Measurements from ENCODE around the gene HNRNPAB. TPM values are rescaled to one million over a fixed set of nuclear protein-coding genes. Genes with fewer than 3 reads are reported as not detected.

The HNRNPAB gene
- total and polyA plus RNA-seq, 8 donors: 24.5 to 61.6 (median 46.2) TPM

DNA sequence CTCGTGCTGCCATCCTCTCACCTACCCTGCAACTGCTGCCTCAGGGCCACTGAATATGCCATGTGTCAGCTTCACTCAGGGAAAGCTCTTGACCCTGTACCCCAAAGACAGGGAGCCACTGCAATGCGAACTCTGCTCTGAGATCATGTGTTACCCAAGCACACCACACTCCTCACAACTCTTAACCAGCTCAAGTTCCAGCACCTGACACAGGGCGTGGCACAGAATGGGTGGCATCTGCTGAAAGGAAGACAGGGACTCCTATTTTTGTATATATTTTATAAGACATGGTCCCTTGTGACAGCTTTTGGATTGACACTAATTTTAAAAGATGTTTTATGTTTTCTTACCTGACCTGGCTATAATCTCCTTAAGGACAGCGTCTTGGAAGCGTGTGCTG is 17.5 kb downstream of the HNRNPAB start:
- DNase-seq (peak in 1 of 6 donors; percentile 8), ATAC-seq (no peak), FAIRE-seq (no peak)
- H3K36me3 ChIP-seq: no peaks in the 10 kb centered on the region
- intact Hi-C loops (cut with DNase I): no loop called here
- H3K4me1 ChIP-seq: no peaks in the 10 kb centered on the region
- TF ChIP-seq, protein P1, sequence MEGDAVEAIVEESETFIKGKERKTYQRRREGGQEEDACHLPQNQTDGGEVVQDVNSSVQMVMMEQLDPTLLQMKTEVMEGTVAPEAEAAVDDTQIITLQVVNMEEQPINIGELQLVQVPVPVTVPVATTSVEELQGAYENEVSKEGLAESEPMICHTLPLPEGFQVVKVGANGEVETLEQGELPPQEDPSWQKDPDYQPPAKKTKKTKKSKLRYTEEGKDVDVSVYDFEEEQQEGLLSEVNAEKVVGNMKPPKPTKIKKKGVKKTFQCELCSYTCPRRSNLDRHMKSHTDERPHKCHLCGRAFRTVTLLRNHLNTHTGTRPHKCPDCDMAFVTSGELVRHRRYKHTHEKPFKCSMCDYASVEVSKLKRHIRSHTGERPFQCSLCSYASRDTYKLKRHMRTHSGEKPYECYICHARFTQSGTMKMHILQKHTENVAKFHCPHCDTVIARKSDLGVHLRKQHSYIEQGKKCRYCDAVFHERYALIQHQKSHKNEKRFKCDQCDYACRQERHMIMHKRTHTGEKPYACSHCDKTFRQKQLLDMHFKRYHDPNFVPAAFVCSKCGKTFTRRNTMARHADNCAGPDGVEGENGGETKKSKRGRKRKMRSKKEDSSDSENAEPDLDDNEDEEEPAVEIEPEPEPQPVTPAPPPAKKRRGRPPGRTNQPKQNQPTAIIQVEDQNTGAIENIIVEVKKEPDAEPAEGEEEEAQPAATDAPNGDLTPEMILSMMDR (IDR thresholded peaks at IDR 0.05): no peak
- no peak overlapping the region for H3K4me3 ChIP-seq
- no peak overlapping the region for H3K27ac ChIP-seq
- no peaks in the 10 kb centered on the region for H3K9me3 ChIP-seq
- 74 to 95% methylated on average over 4 to 5 of the region's 5 CpGs for WGBS, 2 donors
- no peaks in the 10 kb centered on the region for H3K27me3 ChIP-seq

DNA sequence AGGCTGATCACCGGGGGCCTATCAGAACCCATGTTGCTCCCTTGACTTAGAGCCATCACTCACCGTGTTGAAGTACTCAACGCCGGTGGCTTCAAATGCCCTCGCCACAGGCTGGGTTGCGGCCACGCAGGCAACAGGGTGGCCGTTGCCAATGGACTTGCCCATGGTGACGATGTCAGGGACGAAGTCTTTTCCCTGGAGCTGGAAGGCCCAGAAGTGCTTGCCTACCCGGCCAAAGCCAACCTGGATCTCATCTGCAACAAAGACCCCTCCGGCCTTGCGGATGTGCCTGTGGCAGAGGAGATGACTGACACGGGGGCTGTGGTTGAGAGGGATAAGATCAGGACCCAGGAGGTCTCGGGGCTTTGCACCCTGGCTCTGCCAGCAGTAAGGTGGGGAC is 18.0 kb downstream of the HNRNPAB start:
- 95 to 96% methylated on average over 15 of the region's 15 CpGs for WGBS, 2 donors
- FAIRE-seq (no peak), ATAC-seq (no peak), DNase-seq (peak in 1 of 6 donors; percentile 46)
- H3K4me1 ChIP-seq: no peaks in the 10 kb centered on the region
- intact Hi-C loops (cut with DNase I): no loop called here
- H3K9me3 ChIP-seq: no peaks in the 10 kb centered on the region
- H3K36me3 ChIP-seq: no peaks in the 10 kb centered on the region
- H3K27ac ChIP-seq: no peak overlapping the region
- no peak overlapping the region for H3K4me3 ChIP-seq
- TF ChIP-seq, protein P1 (IDR thresholded peaks at IDR 0.05): no peak
- H3K27me3 ChIP-seq: no peaks in the 10 kb centered on the region

DNA sequence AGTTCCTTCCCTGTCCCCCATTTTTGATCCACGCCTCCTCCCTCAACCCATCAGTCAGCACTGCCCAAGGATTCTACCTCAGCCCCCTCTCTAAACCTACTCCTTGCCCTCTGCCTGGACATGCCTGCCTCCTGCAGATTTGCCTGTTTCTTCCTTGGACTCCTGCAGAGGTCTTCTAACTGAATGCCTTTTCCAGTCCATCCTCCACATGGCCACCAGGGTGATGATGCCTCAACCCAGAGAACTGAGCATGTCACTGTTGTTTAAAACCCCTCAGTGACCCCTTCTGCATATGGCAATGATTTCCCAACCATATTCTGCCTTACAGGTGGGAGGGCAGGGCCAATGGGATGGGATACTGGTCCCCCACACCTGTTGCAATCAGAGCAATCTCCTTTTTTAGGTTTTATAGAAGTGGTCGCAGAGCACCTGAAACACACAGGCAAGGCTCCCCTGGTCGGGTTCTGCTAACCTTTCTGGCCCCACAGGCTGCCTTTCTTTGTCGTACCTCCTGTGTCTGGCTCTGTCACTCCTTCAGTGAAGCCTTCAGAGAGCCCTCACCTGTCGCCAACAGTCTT is 19.0 kb downstream of the HNRNPAB start:
- FAIRE-seq: no peak
- WGBS, 2 donors: 82 to 93% methylated on average over 5 of the region's 5 CpGs

DNA sequence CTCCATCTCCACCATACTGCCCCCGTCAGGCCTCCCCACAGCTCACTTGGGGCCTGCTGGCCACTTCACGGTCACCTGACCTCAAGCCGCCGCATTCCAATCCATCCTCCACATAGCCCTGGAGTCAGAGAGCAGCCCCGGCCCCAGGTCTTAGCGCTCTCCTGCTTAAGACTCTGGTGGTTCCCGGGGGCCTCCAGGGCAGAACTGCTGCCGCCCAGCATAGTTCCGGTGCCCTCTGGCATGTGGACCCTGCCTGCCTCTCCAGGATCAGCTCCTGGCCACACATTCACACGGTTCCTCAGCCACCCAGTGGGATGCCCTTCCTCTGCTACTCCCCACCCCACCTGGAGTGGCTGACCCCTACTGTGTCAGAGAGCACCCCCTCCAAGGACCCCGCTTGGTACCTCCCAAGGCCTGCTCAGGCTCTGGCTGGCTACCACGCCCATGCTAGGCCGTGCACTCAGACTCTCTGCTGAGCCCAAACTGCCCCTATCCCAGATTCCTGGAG is 19.5 kb downstream of the HNRNPAB start:
- FAIRE-seq (no peak), DNase-seq (peak in 2 of 6 donors; percentile 22 to 55), ATAC-seq (no peak)
- intact Hi-C loops (cut with DNase I): no loop called here
- Histone ChIP-seq H3K36me3 (no peaks in the 10 kb centered on the region), H3K9me3 (no peaks in the 10 kb centered on the region), H3K4me1 (no peaks in the 10 kb centered on the region), H3K27me3 (no peaks in the 10 kb centered on the region), H3K4me3 (no peak overlapping the region), H3K27ac (no peak overlapping the region)
- WGBS, 2 donors: 76 to 80% methylated on average over 13 of the region's 13 CpGs
- TF ChIP-seq, protein P1 (IDR thresholded peaks at IDR 0.05): no peak

More for the DNA sequence above, 19.0 kb downstream of the HNRNPAB start:
- intact Hi-C loops (cut with DNase I): no loop called here
- Histone ChIP-seq H3K9me3 (no peaks in the 10 kb centered on the region), H3K36me3 (no peaks in the 10 kb centered on the region), H3K4me3 (no peak overlapping the region), H3K4me1 (no peaks in the 10 kb centered on the region), H3K27ac (no peak overlapping the region), H3K27me3 (no peaks in the 10 kb centered on the region)
- DNase-seq (peak in 2 of 6 donors; percentile 2 to 6), ATAC-seq (no peak)
- TF ChIP-seq, protein P1 (IDR thresholded peaks at IDR 0.05): no peak

DNA sequence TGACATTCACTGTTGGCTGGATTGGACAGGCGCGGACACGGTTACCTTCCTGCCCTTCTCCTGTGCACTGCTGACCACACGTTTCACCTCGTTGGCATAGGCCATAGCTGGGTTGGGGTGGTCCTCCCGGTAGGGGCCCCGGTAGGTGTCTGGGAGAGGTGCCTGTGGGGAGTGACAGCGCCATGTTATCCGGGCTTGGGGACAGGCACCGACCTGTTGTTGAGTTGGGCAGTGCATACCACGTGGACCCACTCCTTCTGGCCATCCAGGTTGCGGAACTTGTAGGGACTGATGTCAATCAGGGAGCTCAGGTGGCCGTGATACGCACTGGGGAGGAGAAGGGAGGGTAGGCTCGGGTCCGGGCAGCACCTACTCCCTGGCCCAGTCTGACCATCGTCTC is 20.1 kb downstream of the HNRNPAB start:
- 90 to 93% methylated on average over 17 of the region's 17 CpGs for WGBS, 2 donors
- Histone ChIP-seq H3K27ac (no peak overlapping the region), H3K4me1 (no peaks in the 10 kb centered on the region), H3K36me3 (no peaks in the 10 kb centered on the region), H3K4me3 (no peak overlapping the region), H3K9me3 (no peaks in the 10 kb centered on the region), H3K27me3 (no peaks in the 10 kb centered on the region)
- TF ChIP-seq, protein P1 (IDR thresholded peaks at IDR 0.05): no peak
- no peak for ATAC-seq
- intact Hi-C loops (cut with DNase I): no loop called here
- no peak for FAIRE-seq
- DNase-seq: peak in 2 of 6 donors; percentile 14 to 53
